ENCODE measurements around the gene INPP5D.

DNA sequence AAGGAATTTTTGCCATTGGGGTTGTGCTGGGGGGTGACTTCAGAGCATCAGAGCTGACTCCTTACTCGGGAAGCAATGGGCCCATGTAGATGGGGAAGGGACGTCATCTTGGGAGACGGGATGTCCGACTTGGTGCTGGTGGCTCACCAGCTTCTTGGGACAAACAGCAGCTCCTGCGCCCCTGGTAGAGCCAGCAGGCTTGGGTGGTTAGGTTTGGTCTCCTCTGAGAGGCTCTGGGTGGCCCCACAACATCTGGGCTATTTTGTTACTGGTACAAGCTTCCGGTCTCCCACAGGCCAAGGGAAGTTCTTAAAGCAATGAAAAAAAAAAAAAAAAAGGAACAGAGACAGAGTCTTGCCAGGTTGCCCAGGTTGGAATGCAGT lies 48.9 kb upstream of the INPP5D start:
- no peak for TF ChIP-seq ZFP30 (CRISPR knock-in tag; IDR thresholded peaks at IDR 0.05)
- no peak for TF ChIP-seq TOX (CRISPR knock-in tag; IDR thresholded peaks at IDR 0.05; ENCODE audit: borderline replicate concordance)
- TF ChIP-seq, protein P1, sequence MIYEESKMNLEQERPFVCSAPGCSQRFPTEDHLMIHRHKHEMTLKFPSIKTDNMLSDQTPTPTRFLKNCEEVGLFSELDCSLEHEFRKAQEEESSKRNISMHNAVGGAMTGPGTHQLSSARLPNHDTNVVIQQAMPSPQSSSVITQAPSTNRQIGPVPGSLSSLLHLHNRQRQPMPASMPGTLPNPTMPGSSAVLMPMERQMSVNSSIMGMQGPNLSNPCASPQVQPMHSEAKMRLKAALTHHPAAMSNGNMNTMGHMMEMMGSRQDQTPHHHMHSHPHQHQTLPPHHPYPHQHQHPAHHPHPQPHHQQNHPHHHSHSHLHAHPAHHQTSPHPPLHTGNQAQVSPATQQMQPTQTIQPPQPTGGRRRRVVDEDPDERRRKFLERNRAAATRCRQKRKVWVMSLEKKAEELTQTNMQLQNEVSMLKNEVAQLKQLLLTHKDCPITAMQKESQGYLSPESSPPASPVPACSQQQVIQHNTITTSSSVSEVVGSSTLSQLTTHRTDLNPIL (CRISPR knock-in tag; IDR thresholded peaks at IDR 0.05; ENCODE audit: low read depth) = no peak
- no peak for TF ChIP-seq ESRRG (CRISPR knock-in tag; IDR thresholded peaks at IDR 0.05)
- TF ChIP-seq, protein P2, sequence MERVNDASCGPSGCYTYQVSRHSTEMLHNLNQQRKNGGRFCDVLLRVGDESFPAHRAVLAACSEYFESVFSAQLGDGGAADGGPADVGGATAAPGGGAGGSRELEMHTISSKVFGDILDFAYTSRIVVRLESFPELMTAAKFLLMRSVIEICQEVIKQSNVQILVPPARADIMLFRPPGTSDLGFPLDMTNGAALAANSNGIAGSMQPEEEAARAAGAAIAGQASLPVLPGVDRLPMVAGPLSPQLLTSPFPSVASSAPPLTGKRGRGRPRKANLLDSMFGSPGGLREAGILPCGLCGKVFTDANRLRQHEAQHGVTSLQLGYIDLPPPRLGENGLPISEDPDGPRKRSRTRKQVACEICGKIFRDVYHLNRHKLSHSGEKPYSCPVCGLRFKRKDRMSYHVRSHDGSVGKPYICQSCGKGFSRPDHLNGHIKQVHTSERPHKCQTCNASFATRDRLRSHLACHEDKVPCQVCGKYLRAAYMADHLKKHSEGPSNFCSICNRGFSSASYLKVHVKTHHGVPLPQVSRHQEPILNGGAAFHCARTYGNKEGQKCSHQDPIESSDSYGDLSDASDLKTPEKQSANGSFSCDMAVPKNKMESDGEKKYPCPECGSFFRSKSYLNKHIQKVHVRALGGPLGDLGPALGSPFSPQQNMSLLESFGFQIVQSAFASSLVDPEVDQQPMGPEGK (CRISPR knock-in tag; IDR thresholded peaks at IDR 0.05; ENCODE audit: borderline replicate concordance) = no peak
- TF ChIP-seq RARB (CRISPR knock-in tag; IDR thresholded peaks at IDR 0.05) = no peak
- no peak for TF ChIP-seq SNAI2 (CRISPR knock-in tag; IDR thresholded peaks at IDR 0.05)
- TF ChIP-seq ISL1 (CRISPR knock-in tag; IDR thresholded peaks at IDR 0.05) = no peak
- TF ChIP-seq ZC3H10 (CRISPR knock-in tag; IDR thresholded peaks at IDR 0.05) = no peak

All from SK-N-SH treated with all-trans-retinoic acid at 6 μM for 48 hours (cell line).